IMR-90 (cell line): ENCODE data around the gene ZNF541. TPM values are rescaled to one million over a fixed set of nuclear protein-coding genes. Genes with fewer than 3 reads are reported as not detected.

Experiments
- ATAC-seq: fragments of 200-7000 bp; cut with Tn5 transposase; 2 replicates; pipeline ENCODE4 v1.9.1; 2020; ENCODE audit warnings: low read depth, mild to moderate bottlenecking, moderate library complexity
- BruUV-seq: library from RNA; stranded (reverse); fragments of 400-500 nt; replicated peaks from 2 replicates; lab custom pipeline; 2021; lab: Mats Ljungman, UMichigan
- CTCF ChIA-PET: fragments of 300-600 bp; formaldehyde crosslinking; extraction: SDS; loops from one replicate; lab custom pipeline; 2021; ENCODE audit warnings: antibody characterized with exemption; lab: Yijun Ruan, JAX
- POLR2A ChIA-PET: fragments of 300-600 bp; sonication (Branson Sonifier 250); formaldehyde crosslinking; loops from one replicate; lab custom pipeline; 2022; ENCODE audit warnings: antibody characterized with exemption; ENCODE audit not compliant: unreplicated experiment; lab: Charles Lee
- DNase-seq: peaks from one replicate; pipeline ENCODE4 v3.0.0; 2013
- H2AFZ ChIP-seq: replicated peaks from 2 replicates; pipeline ENCODE3; 2013; ENCODE audit warnings: low read length, mild to moderate bottlenecking; ENCODE audit not compliant: poor library complexity
- H2AK5ac ChIP-seq: 2 replicates; pipeline ENCODE4 v1.6.1; 2013; ENCODE audit warnings: low read depth, low read length, inconsistent platforms
- H2AK9ac ChIP-seq: replicated peaks from 2 replicates; pipeline ENCODE3; 2013; ENCODE audit warnings: mild to moderate bottlenecking, low read depth, low read length, moderate library complexity; ENCODE audit not compliant: poor library complexity
- H2BK120ac ChIP-seq: 2 replicates; pipeline ENCODE4 v1.6.1; 2013; ENCODE audit warnings: low read depth, low read length, inconsistent platforms
- H2BK15ac ChIP-seq: 3 replicates; pipeline ENCODE4 v1.6.1; 2013; ENCODE audit warnings: low read depth, low read length, inconsistent platforms
- H2BK20ac ChIP-seq: 2 replicates; pipeline ENCODE4 v1.6.1; 2013; ENCODE audit warnings: low read depth, mild to moderate bottlenecking, inconsistent platforms, low read length, moderate library complexity
- H2BK5ac ChIP-seq: 2 replicates; pipeline ENCODE4 v1.6.1; 2013; ENCODE audit warnings: mild to moderate bottlenecking, low read depth, low read length, inconsistent platforms; ENCODE audit not compliant: poor library complexity, severe bottlenecking
- H3K14ac ChIP-seq: replicated peaks from 2 replicates; pipeline ENCODE4 v1.6.1; 2013; ENCODE audit warnings: low read depth, low read length, inconsistent platforms
- H3K18ac ChIP-seq: 2 replicates; pipeline ENCODE4 v1.6.1; 2013; ENCODE audit warnings: low read depth, low read length, control low read depth
- H3K23ac ChIP-seq: 2 replicates; pipeline ENCODE4 v1.6.1; 2013; ENCODE audit warnings: low read depth, low read length, inconsistent platforms
- H3K27ac ChIP-seq: 2 replicates; pipeline ENCODE4 v1.5.1; 2013; ENCODE audit warnings: mild to moderate bottlenecking, control low read depth, low read length; ENCODE audit not compliant: insufficient read depth
- H3K27me3 ChIP-seq: 2 replicates; pipeline ENCODE4 v1.6.1; 2013; ENCODE audit warnings: low read length; ENCODE audit not compliant: control insufficient read depth, insufficient read depth
- H3K36me3 ChIP-seq: 2 replicates; pipeline ENCODE4 v1.6.1; 2013; ENCODE audit warnings: low read length, mixed read lengths; ENCODE audit not compliant: control insufficient read depth, insufficient read depth
- H3K4ac ChIP-seq: 2 replicates; pipeline ENCODE4 v1.6.1; 2013; ENCODE audit warnings: low read depth, low read length, inconsistent platforms
- H3K4me1 ChIP-seq: 2 replicates; pipeline ENCODE4 v1.6.1; 2013; ENCODE audit warnings: low read length, mixed read lengths; ENCODE audit not compliant: control insufficient read depth, insufficient read depth
- H3K4me2 ChIP-seq: 2 replicates; pipeline ENCODE4 v1.6.1; 2013; ENCODE audit warnings: low read depth, mild to moderate bottlenecking, control low read depth, low read length, moderate library complexity
- H3K4me3 ChIP-seq: 2 replicates; pipeline ENCODE4 v1.5.1; 2013; ENCODE audit warnings: low read depth, mild to moderate bottlenecking, control low read depth, low read length, moderate library complexity; ENCODE audit not compliant: insufficient read depth
- H3K56ac ChIP-seq: 2 replicates; pipeline ENCODE4 v1.6.1; 2013; ENCODE audit warnings: low read length, inconsistent platforms; ENCODE audit not compliant: insufficient read depth; ENCODE audit errors: extremely low read depth
- H3K79me1 ChIP-seq, 2 experiments: 2 replicates each; pipeline ENCODE4 v1.6.1; 2013; ENCODE audit warnings: low read length in 2 of 2, inconsistent platforms in 1 of 2, low read depth in 1 of 2
- H3K9ac ChIP-seq: 2 replicates; pipeline ENCODE4 v1.6.1; 2013; ENCODE audit warnings: low read depth, low read length, control low read depth
- H3K9me1 ChIP-seq: 2 replicates; pipeline ENCODE4 v1.6.1; 2013; ENCODE audit warnings: low read length, inconsistent platforms; ENCODE audit not compliant: insufficient read depth
- H3K9me3 ChIP-seq: 2 replicates; pipeline ENCODE4 v1.6.1; 2013; ENCODE audit warnings: low read length; ENCODE audit not compliant: control insufficient read depth, insufficient read depth
- H4K20me1 ChIP-seq: 2 replicates; pipeline ENCODE4 v1.6.1; 2013; ENCODE audit warnings: low read length, inconsistent platforms; ENCODE audit not compliant: insufficient read depth
- H4K5ac ChIP-seq: 2 replicates; pipeline ENCODE4 v1.6.1; 2013; ENCODE audit warnings: mild to moderate bottlenecking, low read depth, low read length, control low read depth
- H4K8ac ChIP-seq, 2 experiments: 2 replicates each; pipeline ENCODE4 v1.6.1; 2013; ENCODE audit warnings: low read depth in 2 of 2, low read length in 2 of 2, control low read depth in 1 of 2, inconsistent platforms in 1 of 2
- H4K91ac ChIP-seq: 2 replicates; pipeline ENCODE4 v1.6.1; 2013; ENCODE audit warnings: low read depth, low read length, inconsistent platforms; ENCODE audit not compliant: insufficient read depth
- BHLHE40 ChIP-seq: fragments of 150-350 bp; IDR thresholded peaks from 2 replicates; pipeline ENCODE4 v1.6.1; 2016; ENCODE audit warnings: mild to moderate bottlenecking, low read depth, low read length
- MAFK ChIP-seq: IDR thresholded peaks from 2 replicates; pipeline ENCODE4 v1.6.1; 2012; ENCODE audit warnings: low read depth, low read length, improper control_type of control experiment
- MAZ ChIP-seq: IDR thresholded peaks from 2 replicates; pipeline ENCODE4 v1.6.1; 2012; ENCODE audit warnings: low read depth, mild to moderate bottlenecking, low read length, improper control_type of control experiment, moderate library complexity, borderline replicate concordance
- WGBS, 2 experiments: methylation state at CpG; one replicate each; pipeline versions ENCODE4 v1.1.5 to v1.1.7; 2013; ENCODE audit warnings: missing lambda C conversion rate in 2 of 2; ENCODE audit not compliant: insufficient read length in 1 of 2; ENCODE audit errors: extremely low coverage in 2 of 2; 5-methylcytosine and 5-hydroxymethylcytosine counted together
- dilution Hi-C: fragments of 300-500 bp; cut with HindIII; formaldehyde crosslinking; loops from one replicate; pipeline ENCODE4 v1.14.3; 2018; ENCODE audit warnings: low sequenced_read_pairs; ENCODE audit not compliant: unreplicated experiment
- in situ Hi-C: fragments of 300-500 bp; cut with MboI; formaldehyde crosslinking; loops from 3 replicates; pipeline ENCODE4 v1.14.3; 2019; ENCODE audit warnings: low sequenced_read_pairs, inconsistent platforms, mixed read lengths
- intact Hi-C: fragments of 100-400 bp; cut with micrococcal nuclease; formaldehyde crosslinking; loops from 2 replicates; pipeline ENCODE4 v1.10.0; 2022
- polyA plus RNA-seq, 3 experiments: library from polyadenylated mRNA; depleted of rRNA; stranded (reverse); fragments of >200 nt; gene quantifications; 2 replicates each; pipeline ENCODE4 v1.2.3, GENCODE V29; 2012; ENCODE audit warnings: low replicate concordance in 1 of 3
- total RNA-seq: library from RNA; depleted of rRNA; stranded (reverse); fragments of >200 nt; gene quantifications from 2 replicates; pipeline ENCODE4 v1.2.3, GENCODE V29; 2012

ZNF541 gene
- total and polyA plus RNA-seq, 2 of the 4 experiments (the other 2 are of a cell fraction) = not detected

DNA sequence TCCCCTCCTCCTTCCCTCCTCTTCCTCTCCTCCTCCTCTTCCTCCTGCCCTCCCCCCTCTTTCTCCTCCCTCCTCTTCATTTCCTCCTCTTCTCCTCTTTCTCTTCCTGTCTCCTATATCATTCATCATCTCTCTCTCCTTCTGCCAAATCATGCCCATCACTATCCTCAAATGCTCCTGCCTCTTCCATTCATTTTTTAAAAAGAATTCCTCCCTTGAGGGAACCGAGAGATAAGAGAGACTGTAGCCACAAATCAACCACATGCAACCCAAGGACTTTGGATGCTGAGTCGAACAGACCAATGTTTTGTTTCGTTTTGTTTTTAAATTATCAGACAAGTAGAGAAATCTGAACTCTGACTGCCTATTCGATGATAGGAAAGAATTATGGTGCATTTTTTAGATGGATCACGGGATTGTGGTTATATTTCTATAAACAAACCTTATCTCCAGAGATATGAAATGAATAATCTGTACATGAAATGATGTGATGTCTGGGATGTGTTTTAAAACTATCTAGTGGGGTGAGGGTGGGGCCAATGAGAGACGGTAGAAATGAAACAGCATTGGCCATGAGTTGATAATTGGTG lies 9.5 kb upstream of the ZNF541 start:
- Histone ChIP-seq H3K27me3 (no peaks in the 10 kb centered on the region), H3K27ac (peak overlapping the region; percentile 91; the same call in 1 of the 2 replicates), H3K4me1 (peaks cover 7% of the 10 kb centered on the region; the same call in 1 of the 2 replicates), H3K18ac (peak overlapping the region; percentile 78), H3K23ac (no peak overlapping the region), H3K4me3 (peak overlapping the region; percentile 30; the same call in 1 of the 2 replicates), H3K4ac (peak overlapping the region; percentile 61), H2AK5ac (peak overlapping the region; percentile 82; the same call in 1 of the 2 replicates), H3K79me1 (no peaks in the 10 kb centered on the region; a peak in 1 of 4 replicates), H3K9me1 (peaks cover 11% of the 10 kb centered on the region), H2BK15ac (0 out of 3 replicates have a peak overlapping the region, but pooled peaks have one; percentile 18), H4K8ac (peak overlapping the region in 1 of 2 experiments; percentile 81; a peak in 3 of 4 replicates), H3K9me3 (peaks cover 9% of the 10 kb centered on the region), H3K56ac (peak overlapping the region; percentile 12; the same call in 1 of the 2 replicates), H4K20me1 (no peaks in the 10 kb centered on the region), H4K5ac (no peak overlapping the region; the same call in 1 of the 2 replicates), H2BK5ac (peak overlapping the region; percentile 70), H2AK9ac (no peak overlapping the region), H2BK20ac (peak overlapping the region; percentile 6; the same call in 1 of the 2 replicates), H2BK120ac (peak overlapping the region; percentile 68), H4K91ac (peak overlapping the region; percentile 88; the same call in 1 of the 2 replicates), H3K9ac (peak overlapping the region; percentile 13), H3K36me3 (no peaks in the 10 kb centered on the region), H3K14ac (no peak overlapping the region), H2AFZ (peak overlapping the region; percentile 74), H3K4me2 (peak overlapping the region; percentile 56)
- ATAC-seq = peak; percentile 91
- ChIA-PET POLR2A (no interaction called here), CTCF (no interaction called here)
- WGBS, 2 experiments = no CpG with 5 or more reads among the region's 6 CpGs
- dilution Hi-C loops = no loop called here
- peak; percentile 85 for DNase-seq
- in situ Hi-C loops = no loop called here
- intact Hi-C loops = no loop called here
- TF ChIP-seq MAZ (no peak), MAFK (0 out of 2 replicates have a peak, but pooled peaks have one; percentile 26), BHLHE40 (peak; percentile 98)
- BruUV-seq = no TSS peak
